AG20443 (cell line): ENCODE measurements around the gene HDGFL3.
"Not testable (repeated sequence)": the region's sequence is repeated elsewhere in the genome, so short reads cannot be mapped to it uniquely, and the experiment has no call there.

Source experiments
- DNase-seq: peaks from one replicate; pipeline ENCODE4 v3.0.0; 2012; ENCODE audit warnings: low spot score, mixed read lengths

Gene HDGFL3

DNA sequence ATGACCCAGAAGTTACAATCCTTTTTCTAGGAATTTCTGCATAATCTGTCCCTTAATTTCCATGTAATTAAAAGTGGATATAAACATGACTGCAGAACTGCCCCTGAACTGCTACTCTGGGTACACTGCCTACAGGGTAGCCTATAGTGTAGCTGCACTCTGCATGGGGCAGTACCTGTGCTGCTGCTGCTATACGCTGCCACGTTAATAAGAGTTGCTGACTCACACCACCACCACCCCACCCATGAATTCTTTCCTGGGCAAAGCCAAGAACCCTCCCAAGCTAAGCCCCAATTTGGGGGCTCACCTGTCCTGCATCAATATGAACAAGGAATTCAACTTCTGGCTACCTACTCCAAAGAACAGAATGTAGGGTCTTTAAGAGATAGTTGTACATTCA, 13.9 kb downstream of the HDGFL3 start:
- no peak for DNase-seq

DNA sequence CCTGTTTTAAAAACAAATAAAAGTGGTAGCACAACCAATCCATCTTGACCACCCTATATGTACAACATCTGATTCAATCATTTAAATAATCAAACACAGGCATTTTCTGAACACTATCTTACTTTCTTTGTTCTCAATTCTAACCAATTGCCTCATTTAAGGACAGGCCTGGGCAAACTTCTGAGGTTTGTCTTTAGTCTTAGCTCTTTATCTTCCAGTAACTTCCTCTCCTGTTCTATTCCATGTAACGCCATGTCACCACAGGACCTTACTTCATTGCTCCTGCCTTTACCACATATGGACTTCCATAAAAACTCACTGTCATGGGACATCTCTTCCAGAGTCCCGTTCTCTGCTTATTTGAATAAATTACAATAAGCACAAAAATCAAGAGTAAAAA, 14.9 kb downstream of the HDGFL3 start:
- no peak for DNase-seq

DNA sequence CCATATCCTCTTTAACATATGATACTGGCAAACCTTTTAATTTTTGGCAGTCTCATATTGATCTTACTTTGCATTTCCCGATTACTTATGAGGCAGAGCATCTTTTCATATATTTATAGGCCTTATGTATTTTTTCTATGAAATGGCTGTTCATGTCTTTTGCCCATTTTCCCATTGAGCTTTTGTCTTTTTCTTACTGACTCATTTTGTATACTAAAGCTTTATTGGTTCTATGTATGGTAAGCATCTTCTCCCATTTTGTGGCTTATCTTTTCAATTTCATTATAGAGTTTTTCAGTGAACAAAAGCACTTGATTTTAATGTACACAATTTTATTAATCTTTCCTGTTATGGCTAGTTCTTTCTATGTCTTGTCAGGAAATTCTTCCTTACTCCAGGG, 17.2 kb downstream of the HDGFL3 start:
- DNase-seq: no peak

DNA sequence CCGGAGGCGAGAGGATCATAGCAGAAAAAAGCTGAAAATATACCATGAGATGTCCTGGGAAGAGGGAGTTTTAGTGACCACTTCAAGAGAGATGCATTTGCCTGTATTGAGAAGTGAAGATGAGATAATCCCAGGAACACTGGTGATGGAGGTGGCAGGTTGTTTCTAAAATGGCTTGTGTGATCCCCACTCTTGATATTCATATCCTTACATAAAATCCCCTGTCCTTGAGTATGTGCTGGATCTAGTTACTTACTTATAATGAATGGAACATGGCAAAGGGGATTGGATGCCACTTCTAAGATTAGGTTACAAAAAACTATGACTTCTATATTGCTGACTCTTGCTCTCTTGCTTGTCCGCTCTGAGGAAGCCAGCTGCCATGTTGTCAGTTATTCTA, 22.1 kb downstream of the HDGFL3 start:
- DNase-seq: no peak

DNA sequence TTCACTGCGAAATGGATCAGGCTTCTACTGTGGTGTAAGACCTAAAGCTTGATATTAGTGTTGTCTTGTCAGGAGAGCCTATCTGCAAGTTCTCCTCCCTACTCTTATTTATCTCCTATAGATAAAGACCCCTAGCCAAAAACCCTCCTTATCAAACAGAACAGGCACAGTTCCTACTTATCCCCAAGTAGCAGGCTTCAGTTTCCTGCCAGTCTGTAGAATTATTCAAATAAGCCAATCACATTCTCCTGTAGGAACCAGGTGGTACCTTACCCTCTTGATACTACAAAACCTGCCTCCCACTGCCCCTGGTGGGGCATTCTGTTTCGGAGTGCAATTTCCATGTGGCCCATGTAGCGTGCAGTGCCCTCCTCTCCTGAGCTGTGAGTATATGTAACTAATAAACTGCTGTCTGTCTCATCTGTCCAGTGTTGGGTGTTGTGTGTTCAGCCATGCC, 28.7 kb downstream of the HDGFL3 start:
- DNase-seq: no peak

DNA sequence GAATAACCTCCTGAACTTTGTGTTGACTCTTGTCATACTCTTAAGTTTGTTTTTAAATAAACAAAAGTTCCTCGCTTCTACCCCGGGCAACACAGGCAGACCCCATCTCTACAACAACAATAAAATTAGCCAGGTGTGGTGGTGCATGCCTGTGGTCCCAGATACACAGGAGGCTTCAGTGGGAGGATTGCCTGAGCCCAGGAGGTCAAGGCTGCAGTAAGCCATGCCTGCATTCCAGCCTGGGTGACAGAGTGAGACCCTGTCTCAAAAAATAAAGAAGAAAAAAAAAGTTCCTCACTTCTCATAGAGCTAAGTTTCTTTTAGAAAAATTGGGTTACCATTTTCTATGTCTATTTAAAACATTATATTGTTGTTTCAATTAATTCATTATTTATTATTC, 29.2 kb downstream of the HDGFL3 start:
- DNase-seq: no peak

DNA sequence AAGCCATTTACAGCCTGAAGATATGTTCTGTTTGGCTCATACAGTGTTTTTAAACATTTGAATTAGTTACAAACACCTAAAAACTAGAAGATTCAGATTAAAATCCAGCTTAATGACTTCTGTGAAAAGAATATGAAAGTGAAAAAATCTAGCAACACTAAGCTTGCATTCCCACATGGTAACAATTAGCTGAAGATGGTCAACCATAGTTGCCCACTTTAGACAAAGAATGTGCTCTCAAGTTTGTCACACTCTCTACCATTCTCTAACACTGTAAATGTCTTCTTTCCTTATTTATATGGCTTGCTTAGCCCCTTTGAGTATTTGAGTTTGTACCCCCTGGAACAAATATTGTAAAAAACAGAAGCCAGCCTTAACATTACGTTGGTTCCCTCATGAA, 32.7 kb downstream of the HDGFL3 start:
- peak; percentile 22 for DNase-seq

DNA sequence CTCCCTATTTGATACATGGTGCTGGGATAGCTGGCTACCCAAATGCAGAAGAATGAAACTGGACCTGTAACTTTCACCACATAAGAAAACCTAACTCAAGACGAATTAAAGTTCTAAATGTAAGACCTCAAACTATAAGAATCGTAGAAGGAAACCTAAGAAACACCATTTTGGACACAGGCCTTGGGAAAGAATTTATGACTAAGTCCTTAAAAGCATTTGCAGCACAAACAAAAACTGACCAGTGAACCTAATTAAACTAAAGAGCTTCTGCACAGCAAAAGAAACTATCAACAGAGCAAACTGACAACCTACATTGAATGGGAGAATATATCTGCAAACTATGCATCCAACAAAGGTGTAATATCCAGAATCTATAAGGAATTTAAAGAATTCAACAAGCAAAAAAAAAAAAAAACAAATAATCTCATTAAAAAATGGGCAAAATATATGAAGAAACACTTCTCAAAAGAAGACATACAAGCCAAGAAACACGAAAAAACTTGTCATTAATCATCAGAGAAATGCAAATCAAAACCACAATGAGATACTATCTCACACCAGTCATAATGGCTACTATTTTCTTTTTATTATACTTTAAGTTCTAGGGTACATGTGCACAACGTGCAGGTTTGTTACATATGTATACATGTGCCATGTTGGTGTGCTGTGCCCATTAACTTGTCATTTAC, 37.0 kb downstream of the HDGFL3 start:
- no peak for DNase-seq

DNA sequence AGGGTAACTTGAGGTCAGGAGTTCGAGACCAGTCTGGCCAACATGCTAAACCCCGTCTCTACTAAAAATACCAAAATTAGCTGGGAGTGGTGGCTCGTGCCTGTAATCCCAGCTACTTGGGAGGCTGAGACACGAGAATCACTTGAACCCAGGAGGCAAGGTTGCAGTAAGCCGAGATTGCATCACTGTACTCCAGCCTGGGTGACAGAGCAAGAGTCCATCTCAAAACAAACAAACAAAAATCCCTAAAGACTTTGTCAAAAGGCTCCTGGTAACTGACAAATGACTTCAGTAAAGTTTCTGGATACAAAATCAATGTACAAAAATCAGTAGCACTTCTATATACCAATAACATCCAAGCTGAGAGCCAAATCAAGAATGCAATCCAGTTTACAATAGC, 38.0 kb downstream of the HDGFL3 start:
- DNase-seq: not testable (repeated sequence)

DNA sequence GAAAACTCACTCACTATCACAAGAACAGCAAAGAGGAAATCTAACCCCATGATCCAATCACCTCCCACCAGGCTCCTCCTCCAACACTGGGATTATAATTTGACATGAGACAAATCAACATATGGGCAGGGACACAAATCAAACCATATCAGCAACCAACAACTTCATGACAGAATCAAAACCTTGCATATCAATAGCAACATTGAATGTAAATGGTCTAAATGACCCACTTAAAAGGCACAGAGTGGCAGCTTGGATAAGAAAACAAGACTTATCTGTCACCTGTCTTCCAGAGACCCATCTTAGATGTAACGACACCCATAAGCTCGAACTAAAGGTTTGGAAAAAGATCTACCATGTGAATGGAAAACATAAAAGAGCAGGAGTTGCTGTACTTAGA, 40.8 kb downstream of the HDGFL3 start:
- DNase-seq: no peak

DNA sequence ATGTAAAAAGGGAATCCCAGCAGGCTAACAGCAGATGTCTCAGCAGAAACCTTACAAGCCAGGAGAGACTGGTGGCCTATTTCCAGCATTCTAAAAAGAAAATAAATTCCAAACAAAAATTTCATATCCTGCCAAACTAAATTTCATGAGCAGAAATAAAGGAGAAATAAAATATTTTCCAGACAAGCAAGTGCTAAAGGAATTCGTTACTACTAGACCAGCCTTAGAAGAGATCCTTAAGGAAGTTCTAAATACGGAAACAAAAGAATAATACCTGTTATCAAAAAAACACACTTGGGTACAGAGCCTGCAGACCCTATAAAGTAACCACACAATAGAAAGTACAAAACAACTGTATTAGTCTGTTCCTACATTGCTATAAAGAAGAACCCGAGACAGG, 41.4 kb downstream of the HDGFL3 start:
- no peak for DNase-seq

DNA sequence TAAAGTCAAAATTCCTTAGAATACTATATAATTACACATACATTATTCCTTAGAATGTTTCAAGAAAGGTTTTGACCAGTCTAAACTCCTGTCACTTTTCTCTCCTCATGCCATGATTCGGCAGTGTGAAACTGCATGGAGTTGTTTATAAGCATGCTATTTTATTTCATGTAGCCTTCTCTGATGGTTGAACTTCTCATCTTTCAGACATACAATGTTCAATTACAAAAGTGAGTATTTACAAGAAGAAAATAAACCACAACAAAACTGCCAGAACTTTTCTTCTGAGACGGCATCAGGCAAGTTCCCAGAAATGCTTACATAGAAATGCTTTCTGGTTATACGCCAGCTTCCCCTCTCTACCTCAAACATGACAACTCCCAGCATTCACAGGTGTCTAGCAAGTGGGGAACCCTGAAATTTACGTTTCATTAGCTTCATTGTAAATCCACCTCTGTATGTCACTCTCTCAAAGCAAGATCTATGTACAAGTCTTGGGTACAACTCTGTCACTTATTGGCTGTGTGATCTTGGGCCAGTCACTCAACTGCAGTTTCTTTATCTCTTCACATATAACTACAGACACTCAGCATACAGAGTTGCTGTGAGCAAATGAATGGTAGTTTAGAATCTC, 42.7 kb downstream of the HDGFL3 start:
- DNase-seq: no peak

DNA sequence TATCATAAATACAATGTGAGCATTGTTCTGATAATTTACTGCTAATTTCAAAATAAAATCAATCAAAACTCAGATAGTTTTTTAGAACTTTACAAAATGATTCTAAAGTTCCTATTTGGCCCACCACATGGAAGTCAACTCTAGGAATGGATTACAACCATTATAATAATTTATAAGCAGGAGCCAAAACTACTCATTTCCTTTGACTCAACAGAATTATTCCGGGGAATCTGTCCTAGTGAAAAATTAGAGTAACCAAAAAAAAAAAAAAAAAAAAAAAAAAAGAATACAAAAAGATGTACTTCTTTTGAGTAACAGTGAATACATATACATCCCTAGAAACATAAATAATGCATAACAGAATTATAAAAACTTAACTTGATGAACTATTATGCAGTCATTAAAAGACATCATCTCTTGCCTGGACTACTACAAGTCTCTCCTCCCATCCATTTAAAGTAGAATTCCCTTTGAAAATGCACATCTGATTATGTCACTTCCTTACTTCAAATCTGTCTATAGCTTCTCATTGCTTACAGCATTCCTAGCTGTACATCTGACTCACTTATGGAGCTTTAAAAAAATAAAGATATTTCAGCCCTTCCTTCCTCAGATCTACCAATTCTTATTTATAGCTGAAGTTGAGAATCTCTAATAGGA, 43.4 kb downstream of the HDGFL3 start:
- DNase-seq: no peak

DNA sequence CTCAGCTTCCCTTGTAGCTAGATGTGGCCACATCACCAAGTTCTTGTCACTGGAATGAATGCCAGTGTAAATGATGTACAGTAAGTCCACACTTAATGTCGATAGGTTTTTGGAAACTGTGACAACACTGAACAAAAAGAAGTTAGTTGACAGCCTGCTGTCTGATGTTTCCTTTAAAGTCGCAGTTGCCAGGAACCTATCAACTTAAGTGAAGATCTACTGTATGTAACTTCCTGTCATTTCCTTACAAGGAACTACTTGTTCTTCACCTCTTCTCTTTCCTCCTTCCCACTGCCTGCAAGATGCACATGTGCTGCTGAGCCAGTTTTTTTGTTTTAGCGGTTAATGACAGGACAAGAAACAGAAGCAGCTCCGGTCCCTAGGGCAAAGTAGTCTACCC, 44.6 kb downstream of the HDGFL3 start:
- DNase-seq: no peak

DNA sequence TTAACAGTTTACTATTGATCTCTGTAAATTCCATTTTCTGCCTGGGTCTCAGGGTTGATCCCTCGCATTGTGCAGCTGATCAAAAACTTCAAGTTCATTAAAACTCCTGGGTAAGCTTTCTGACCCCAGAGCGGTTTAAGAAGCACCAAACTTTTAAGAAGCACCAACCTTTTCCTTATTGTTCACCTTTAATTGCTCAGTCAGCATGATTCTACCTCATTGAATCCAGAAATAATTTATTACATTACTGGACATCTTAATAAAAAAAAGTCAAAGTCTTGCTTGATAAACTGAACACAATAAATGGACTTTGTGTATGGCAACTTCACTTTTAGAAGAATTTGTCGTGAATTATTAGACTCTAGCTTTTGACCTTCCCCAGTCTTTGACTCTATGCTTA, 46.9 kb downstream of the HDGFL3 start:
- DNase-seq: no peak

DNA sequence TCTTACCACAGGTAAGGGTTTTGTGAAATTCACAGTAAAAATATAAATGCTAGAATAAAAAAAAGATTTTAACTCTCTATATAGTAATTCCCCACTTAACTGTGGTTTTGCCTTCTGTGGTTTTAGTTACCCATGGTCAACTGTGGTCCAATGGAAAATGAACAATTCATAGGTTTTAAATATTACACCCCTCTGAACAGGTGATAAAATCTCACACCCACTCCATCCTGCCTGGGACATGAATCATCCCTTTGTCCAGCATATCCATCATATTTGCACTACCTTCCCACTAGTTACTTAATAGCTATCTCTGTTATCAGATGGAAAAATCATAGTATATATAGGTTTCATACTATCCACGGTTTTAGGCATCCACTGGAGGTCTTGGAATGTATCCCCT, 49.2 kb downstream of the HDGFL3 start:
- DNase-seq: no peak

DNA sequence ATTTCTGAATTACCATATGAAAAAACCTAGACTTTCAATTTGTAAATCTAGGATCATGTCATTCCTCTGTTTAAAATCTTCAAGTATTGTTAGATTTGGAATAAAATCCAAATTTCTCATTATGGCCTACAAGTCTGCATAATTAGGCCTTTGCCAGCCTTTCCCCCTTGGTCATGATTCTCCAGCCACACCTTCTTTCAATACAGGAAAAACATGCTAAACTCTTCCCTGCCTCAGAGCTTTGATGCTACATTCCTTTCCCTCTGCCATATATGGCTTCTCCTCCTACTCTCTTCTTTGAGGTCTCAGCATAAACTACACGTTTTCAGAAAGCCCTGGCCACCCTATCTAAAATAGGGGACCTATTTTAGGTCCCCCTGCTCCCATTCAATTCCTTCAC, 51.7 kb downstream of the HDGFL3 start:
- DNase-seq: no peak

DNA sequence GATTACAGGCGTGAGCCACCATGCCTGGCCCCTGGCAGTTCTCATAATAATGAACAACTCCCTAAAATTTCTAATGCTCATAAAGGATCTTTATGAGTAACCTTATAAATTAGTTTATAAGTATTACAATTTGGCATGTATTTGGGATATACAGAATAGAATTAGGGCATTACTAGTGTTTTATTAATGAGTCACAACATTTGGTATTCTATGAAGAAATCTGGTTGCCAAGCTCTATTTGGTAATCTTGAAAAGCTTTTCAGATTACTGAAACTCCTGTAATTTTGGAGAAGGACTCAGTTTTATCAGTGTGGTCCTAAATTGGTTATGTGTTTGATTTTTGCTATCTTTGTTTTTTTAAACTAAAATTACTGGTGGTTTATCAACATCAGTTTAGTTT, 54.3 kb downstream of the HDGFL3 start:
- DNase-seq: no peak

DNA sequence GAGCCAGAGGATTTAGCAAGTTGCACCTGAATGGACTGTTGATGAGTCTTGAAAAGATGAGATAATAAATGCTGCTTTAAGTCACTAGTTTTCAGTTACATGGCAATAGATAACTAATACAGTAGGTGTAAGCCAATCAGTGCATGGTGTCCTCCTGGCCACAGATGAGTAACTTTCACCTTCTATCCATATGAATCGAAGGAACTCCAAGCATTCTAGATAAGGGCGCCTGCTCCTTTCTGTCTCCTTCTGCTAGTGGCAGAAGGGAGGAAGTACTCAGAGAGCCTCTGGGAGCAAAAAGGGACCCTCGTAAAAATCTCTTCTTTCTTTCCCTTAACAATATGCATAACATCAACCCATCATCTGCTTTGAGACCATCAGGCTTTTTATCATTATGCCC, 62.9 kb downstream of the HDGFL3 start:
- no peak for DNase-seq

DNA sequence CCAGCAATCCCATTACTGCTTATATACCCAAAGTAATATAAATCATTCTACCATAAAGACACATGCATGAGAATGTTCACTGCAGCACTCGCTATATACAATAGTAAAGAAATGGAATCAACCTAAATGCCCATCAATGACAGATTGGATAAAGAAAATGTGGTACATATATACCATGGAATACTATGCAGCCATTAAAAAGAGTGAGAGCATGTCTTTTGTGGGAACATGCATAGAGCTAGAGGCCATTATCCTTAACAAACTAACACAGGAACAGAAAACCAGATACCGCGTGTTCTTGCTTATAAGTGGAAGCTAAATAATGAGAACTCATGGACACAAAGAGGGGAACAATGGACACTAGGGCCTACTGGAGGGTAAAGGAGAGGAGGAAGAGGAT, 65.5 kb downstream of the HDGFL3 start:
- not testable (repeated sequence) for DNase-seq

DNA sequence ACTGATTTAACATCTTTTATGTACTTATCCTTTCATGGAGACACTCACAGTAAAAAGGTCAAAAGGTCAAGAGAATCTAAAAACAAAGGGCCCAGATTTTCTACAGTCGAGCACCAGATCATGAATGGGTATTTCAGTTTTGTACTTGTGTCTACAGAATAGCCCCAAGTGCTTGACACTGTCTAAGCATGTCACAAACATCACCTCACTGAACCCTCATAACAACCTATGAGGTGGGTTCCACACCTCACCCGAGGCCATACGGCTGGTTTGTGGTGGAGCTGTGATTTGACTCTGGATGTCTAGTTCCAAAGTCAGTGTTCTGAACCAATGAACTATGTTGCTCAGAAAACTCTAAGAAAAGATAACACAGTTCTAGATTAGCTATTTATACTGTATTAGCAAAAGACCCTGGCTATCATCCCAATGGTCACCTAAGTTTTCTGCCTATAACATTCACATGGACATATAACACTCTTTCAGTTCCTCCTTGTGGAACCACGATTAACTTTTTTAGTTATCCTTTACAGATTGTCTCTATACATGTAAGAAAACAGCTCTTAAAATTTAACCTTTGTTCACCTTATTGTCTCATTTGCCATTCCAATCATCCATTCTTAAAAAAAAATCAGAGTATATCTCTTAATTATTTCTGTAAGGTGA, 74.6 kb downstream of the HDGFL3 start:
- no peak for DNase-seq

DNA sequence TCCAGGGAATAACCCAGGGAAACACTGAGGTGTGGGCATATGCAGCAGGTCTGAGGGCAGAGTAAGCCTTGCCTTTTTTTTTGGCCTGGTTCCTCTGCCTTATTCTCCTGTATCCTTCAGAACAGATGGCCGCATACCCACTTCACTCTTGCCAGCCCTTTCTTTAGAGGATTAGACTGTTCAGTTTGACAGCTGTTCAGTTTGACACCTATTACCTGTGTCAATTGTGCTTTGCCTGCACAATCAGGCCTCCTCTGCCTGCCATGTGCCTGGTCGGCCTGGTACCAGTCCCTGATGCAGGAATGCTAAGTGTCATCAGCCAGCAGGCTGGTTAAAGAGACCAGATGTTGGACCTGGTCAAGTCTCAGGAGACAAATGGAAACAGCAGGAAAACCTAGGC, 77.8 kb downstream of the HDGFL3 start:
- no peak for DNase-seq

DNA sequence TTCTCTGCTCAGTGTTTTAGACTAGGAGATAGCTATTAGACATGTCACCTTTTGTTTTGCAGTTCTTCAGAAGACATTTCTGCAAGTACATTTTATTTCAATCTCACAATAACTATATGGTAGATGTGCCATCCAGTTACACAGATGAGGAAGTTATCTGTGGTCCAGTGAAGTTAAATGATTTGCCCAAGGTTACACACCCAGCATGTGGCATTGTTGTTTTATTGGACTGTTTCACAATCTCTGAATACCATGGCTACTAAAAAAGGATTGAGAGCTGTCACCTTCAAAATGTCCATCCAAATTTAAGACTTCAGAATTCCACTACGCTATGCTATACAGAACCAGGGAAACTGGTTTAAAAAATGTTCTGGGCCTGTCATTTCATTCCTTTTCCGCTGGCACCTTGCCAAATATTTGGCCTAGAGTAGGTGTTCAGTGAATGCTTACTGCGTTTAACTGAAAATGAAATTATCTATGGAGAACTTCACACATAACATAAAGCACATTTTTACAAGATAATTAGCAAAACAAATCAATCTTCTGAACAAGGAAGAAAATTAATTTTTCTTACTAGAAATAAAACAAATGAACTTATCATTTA, 80.0 kb downstream of the HDGFL3 start:
- no peak for DNase-seq
